DOHH2 (cell line): ENCODE results near the gene FKBP1A.

Experiments
- CTCF ChIP-seq: fragments of 200-600 bp; sonication (generic); IDR thresholded peaks from one replicate; pipeline ENCODE4 v1.5.1; 2014; ENCODE audit warnings: antibody characterized with exemption, mild to moderate bottlenecking, low read depth, low read length; ENCODE audit not compliant: poor library complexity, severe bottlenecking
- EZH2phosphoT487 ChIP-seq: fragments of 200-600 bp; sonication (generic); IDR thresholded peaks from 2 replicates; pipeline ENCODE4 v1.6.1; 2017; ENCODE audit warnings: borderline replicate concordance, mild to moderate bottlenecking, antibody characterized with exemption, low read length, moderate library complexity, mixed read lengths

GRCh38 chr20:1369970-1370369 is 22.9 kb downstream of the FKBP1A start:
- TF ChIP-seq CTCF (no peak), EZH2phosphoT487 (no peak)
